Adrenal gland (tissue), 12 donors: ENCODE data around the gene CDC25B. TPM values are rescaled to one million over a fixed set of nuclear protein-coding genes. Genes with fewer than 3 reads are reported as not detected.

Experiments
- DNase-seq, 7 donors: peaks; one replicate each; pipeline ENCODE4 v3.0.0-alpha.2; 2019 to 2020
- H3K27ac ChIP-seq, 5 donors: fragments of 200-600 bp; sonication (generic) in 4 of 5; 1 replicate in 3 of 5; 2 replicates in 2 of 5; pipeline versions ENCODE4 v1.5.1 to v1.8.0; 2016 to 2020; ENCODE audit warnings: mild to moderate bottlenecking in 1 of 5
- H3K27me3 ChIP-seq: fragments of 200-600 bp; 2 replicates; pipeline ENCODE4 v1.8.0; 2021
- H3K36me3 ChIP-seq, 2 donors: fragments of 200-600 bp; replicated peaks in 1 of 2; 1 replicate in 1 of 2; 2 replicates in 1 of 2; pipeline versions ENCODE4 v1.5.1 to v1.8.0; 2018 to 2022
- H3K4me1 ChIP-seq, 2 donors: fragments of 200-600 bp; replicated peaks in 1 of 2; 1 replicate in 1 of 2; 2 replicates in 1 of 2; pipeline versions ENCODE4 v1.5.1 to v1.8.0; 2018 to 2021
- H3K4me3 ChIP-seq, 4 donors: fragments of 200-600 bp; sonication (generic) in 3 of 4; one replicate each; pipeline ENCODE4 v1.5.1; 2016 to 2018
- H3K9me3 ChIP-seq, 3 donors: fragments of 200-600 bp; sonication (generic) in 1 of 3; replicated peaks in 1 of 3; 1 replicate in 2 of 3; 2 replicates in 1 of 3; pipeline versions ENCODE4 v1.5.1 to v1.8.0; 2016 to 2021
- POLR2A ChIP-seq, 2 donors: fragments of 450-650 bp; IDR thresholded peaks; one replicate each; pipeline ENCODE4 v1.6.1; 2017; ENCODE audit warnings: antibody characterized with exemption in 2 of 2, mild to moderate bottlenecking in 2 of 2, moderate library complexity in 1 of 2
- WGBS, 4 donors: extraction: QIAGEN DNeasy Blood & Tissue Kit in 2 of 4; methylation state at CpG; one replicate each; pipeline versions ENCODE4 v1.1.5 to v1.1.7; 2013 to 2017; 5-methylcytosine and 5-hydroxymethylcytosine counted together
- intact Hi-C, 2 donors: fragments of 100-400 bp; cut with DNase I; formaldehyde crosslinking; loops; one replicate each; pipeline versions ENCODE4 v1.14.1 to v1.15.0; 2022 to 2023
- polyA plus RNA-seq, 3 donors: library from polyadenylated mRNA; stranded (reverse); fragments of 200-250 nt in 2 of 3; fragments of 350-450 nt in 1 of 3; fragmentation: Illumina TruSeq in 1 of 3; extraction: RNeasy Lipid Tissue Mini Kit (QIAGEN cat#74804) in 1 of 3; gene quantifications; one replicate each; pipeline ENCODE4 v1.2.3, GENCODE V29; 2013 to 2014
- total RNA-seq, 9 donors: library from RNA; depleted of rRNA in 4 of 9; stranded (reverse); fragments of >200 nt in 4 of 9; fragments of 120-200 nt in 1 of 9; fragmentation: NEBNext Ultra II Directional in 1 of 9; extraction: Animal tissue kit (Norgen Biotek cat#: 25700) in 1 of 9; gene quantifications; one replicate each; pipeline versions ENCODE4 v1.1.0 to v1.2.4, GENCODE V29; 2013 to 2023
- TF ChIP-seq, protein P1 (sequence below), 6 experiments: fragments of 450-650 bp in 4 of 6; fragments of 200-600 bp in 2 of 6; sonication (generic) in 1 of 6; IDR thresholded peaks; 1 replicate in 5 of 6; 2 replicates in 1 of 6; pipeline versions ENCODE4 v1.5.1 to v1.8.0; 2016 to 2021; ENCODE audit warnings: antibody characterized with exemption in 6 of 6, mild to moderate bottlenecking in 2 of 6, moderate library complexity in 1 of 6
- donor health status: healthy with polysubstance abuse.
- donor health status: Bipolar disorder and iron deficiency.
- donor health status: DM: yes; HTN: yes; CAD: no.
- donor health status: DM: no; HTN: no; CAD: no.
- donor health status: DM: no; HTN: no; CAD: no.
- donor health status: DM: yes; HTN: yes; CAD: no.

The CDC25B gene
- total and polyA plus RNA-seq, 12 donors = 5.5 to 61.7 (median 14.7) TPM

DNA sequence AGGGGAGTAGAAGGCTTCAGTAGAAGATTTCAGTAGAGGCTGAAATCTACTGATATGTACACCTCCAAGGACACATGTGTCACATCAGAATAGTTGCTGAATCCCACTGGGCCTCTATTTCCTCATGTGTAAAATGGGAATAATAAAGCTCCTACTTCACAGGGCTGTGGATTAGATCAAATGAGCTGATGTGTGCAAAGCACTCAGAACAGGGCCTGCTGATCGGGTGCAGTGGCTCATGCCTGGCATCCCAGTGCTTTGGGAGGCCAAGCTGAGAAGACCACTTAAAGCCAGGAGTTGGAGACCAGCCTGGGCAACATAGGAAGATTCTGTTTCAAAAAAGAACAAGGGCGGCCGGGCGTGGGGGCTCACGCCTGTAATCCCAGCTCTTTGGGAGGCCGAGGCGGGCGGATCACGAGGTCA is 16.2 kb downstream of the CDC25B start:
- peaks cover 29 to 49% of the 10 kb centered on the region in 2 donors for H3K4me1 ChIP-seq
- intact Hi-C loops = no loop called here
- TF ChIP-seq POLR2A (IDR thresholded peaks at IDR 0.05) = no peak
- TF ChIP-seq, protein P1, sequence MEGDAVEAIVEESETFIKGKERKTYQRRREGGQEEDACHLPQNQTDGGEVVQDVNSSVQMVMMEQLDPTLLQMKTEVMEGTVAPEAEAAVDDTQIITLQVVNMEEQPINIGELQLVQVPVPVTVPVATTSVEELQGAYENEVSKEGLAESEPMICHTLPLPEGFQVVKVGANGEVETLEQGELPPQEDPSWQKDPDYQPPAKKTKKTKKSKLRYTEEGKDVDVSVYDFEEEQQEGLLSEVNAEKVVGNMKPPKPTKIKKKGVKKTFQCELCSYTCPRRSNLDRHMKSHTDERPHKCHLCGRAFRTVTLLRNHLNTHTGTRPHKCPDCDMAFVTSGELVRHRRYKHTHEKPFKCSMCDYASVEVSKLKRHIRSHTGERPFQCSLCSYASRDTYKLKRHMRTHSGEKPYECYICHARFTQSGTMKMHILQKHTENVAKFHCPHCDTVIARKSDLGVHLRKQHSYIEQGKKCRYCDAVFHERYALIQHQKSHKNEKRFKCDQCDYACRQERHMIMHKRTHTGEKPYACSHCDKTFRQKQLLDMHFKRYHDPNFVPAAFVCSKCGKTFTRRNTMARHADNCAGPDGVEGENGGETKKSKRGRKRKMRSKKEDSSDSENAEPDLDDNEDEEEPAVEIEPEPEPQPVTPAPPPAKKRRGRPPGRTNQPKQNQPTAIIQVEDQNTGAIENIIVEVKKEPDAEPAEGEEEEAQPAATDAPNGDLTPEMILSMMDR (IDR thresholded peaks at IDR 0.05) = no peak
- H3K36me3 ChIP-seq = no peaks in the 10 kb centered on the region
- no peak for DNase-seq
- peak overlapping the region; percentile 82 to 97 (median 93) for H3K27ac ChIP-seq
- no peaks in the 10 kb centered on the region for H3K9me3 ChIP-seq
- WGBS, 4 donors = 93 to 97% (median 94%) methylated on average over 9 of the region's 9 CpGs
- no peaks in the 10 kb centered on the region for H3K27me3 ChIP-seq
- no peak overlapping the region for H3K4me3 ChIP-seq

DNA sequence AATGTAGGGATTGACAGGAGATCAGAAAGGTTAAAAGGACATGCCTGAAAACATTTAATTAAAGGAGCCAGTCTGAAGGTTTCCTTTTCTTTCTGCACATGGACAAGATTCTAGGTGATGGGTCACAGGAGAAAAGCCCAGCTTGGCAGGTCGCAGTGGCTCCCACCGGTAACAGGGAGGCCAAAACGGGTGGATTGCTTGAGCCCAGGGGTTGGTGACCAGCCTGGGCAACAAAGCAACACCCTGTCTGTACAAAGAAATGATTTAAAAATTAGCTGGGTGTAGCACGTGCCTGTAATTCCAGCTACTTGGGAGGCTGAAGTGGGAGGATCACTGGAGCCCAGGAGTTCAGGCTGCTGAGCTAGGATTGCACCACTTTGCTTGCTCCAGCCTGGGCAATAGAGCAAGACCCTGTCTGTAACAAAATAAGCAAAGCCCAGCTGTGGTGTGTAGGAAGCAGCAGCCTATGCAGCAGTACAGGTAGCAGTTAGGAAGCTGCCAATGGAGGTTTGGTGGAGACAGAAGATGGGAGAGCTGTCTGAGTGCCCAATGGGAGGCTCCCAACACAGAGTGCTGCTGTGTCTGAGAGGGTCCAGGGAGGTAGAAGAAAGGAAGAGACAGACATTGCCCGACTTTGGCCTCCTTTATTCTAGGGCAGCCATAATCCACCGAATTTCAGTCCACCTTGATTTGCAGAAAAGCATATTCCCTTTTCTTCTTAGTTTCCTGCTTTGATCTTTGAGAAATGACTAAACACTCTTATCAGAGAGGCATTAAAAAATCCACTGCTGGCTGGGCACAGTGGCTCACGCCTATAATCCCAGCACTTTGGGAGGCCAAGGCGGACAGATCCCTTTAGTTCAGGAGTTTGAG is 17.1 kb downstream of the CDC25B start:
- peak in 1 of 7 donors; percentile 31 for DNase-seq
- Histone ChIP-seq H3K4me1 (peaks cover 20 to 41% of the 10 kb centered on the region in 2 donors), H3K36me3 (no peaks in the 10 kb centered on the region), H3K27me3 (no peaks in the 10 kb centered on the region), H3K4me3 (no peak overlapping the region), H3K27ac (peak overlapping the region in 4 of 5 donors; percentile 24 to 96 (median 76)), H3K9me3 (no peaks in the 10 kb centered on the region)
- TF ChIP-seq POLR2A (IDR thresholded peaks at IDR 0.05) = no peak
- TF ChIP-seq, protein P1 (IDR thresholded peaks at IDR 0.05) = no peak
- 60 to 71% (median 64%) methylated on average over 8 of the region's 8 CpGs for WGBS, 4 donors
- intact Hi-C loops = no loop called here

DNA sequence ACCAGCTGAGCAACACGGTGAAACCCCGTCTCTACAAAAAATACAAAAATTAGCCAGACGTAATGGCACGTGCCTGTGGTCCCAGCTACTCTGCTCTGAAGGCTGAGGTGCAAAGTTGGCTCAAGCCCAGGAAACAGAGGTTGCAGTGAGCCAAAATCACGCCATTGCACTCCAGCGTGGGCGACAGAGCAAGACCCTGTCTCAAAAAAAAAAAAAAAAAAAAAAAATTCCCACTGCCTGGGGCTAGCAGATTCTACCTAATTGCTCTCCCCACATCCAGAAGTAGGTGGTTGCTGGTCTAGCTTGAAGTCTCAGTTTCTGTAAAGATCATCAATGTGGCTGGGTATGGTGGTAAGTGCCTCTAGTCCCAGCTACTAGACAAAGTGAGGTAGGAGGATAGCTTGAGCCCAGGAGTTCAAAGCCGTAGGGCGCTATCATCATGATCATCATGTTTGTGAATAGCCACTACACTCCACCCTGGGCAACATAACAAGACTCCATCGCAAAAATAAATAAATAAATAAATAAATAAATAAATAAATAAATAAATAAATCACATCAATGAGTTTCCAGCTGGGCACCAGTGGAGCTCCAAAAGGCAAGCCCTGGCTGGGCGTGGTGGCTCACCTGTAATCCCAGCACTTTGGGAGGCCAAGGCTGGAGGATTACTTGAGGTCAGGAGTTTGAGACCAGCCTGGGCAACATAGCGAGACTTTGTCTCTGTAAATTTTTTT is 17.9 kb downstream of the CDC25B start:
- peaks cover 16 to 39% of the 10 kb centered on the region in 2 donors for H3K4me1 ChIP-seq
- H3K36me3 ChIP-seq = no peaks in the 10 kb centered on the region
- intact Hi-C loops = no loop called here
- H3K9me3 ChIP-seq = no peaks in the 10 kb centered on the region
- DNase-seq = peak in 1 of 7 donors; percentile 11
- H3K27me3 ChIP-seq = no peaks in the 10 kb centered on the region
- WGBS, 4 donors = 67 to 83% (median 74%) methylated on average over 12 of the region's 12 CpGs
- no peak overlapping the region for H3K4me3 ChIP-seq
- no peak for TF ChIP-seq POLR2A (IDR thresholded peaks at IDR 0.05)
- TF ChIP-seq, protein P1 (IDR thresholded peaks at IDR 0.05) = no peak
- H3K27ac ChIP-seq = peak overlapping the region in 2 of 5 donors; percentile 68 to 96

DNA sequence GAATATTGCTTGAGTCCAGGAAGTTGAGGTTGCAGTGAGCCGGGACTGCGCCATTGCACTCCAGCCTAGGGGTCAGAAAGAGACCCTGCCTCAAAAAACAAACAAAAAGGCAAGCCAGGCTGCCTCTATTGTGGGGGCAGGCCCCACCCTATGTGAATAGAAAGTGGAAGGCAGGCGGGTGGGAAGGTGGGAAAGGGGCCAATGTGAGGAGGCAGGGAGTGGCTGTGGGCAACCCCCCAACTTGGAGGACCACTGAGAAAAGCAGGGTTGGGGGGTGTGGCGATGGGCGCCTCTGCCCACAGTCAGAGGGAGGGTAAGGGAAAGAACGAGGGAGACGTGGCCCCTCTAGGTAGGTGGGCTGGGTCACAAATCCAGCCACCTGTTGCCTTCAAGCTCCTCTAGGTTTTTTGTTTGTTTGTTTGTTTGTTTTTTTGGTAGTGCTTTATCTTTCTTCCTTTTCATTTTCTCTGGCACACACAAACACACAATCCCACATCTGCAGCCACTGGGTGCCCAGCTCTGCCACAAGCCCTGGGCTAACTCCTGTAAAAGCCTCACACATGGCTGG is 18.9 kb downstream of the CDC25B start:
- Histone ChIP-seq H3K4me3 (no peak overlapping the region), H3K9me3 (no peaks in the 10 kb centered on the region), H3K4me1 (peaks cover 21 to 39% of the 10 kb centered on the region in 2 donors), H3K27me3 (no peaks in the 10 kb centered on the region), H3K27ac (no peak overlapping the region), H3K36me3 (no peaks in the 10 kb centered on the region)
- intact Hi-C loops = no loop called here
- WGBS, 4 donors = 75 to 87% (median 78%) methylated on average over 7 of the region's 7 CpGs
- TF ChIP-seq, protein P1 (IDR thresholded peaks at IDR 0.05) = no peak
- no peak for TF ChIP-seq POLR2A (IDR thresholded peaks at IDR 0.05)
- peak in 1 of 7 donors; percentile 15 for DNase-seq
